ENCODE measurements around the gene RNF157.

The RNF157 gene

DNA sequence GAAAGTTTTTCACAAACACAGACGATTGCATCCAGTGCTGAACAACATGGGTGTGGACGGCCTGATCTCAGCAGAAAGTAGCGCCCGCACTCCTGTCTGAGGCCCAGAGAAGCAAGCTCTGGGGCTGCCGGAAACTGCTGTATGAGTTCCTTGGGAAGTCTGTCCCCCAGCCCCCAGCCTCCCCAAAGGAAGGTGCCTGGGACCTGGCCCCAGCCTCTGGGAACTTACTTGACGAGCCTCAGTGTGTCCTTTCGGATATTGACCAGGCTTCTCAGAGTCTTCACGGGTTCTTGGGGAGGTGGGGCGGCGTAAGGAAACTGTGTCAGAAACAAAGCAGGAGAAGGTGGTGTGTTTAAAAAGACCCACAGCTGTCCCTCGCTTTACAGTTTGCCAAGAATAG lies 66.8 kb downstream of the RNF157 start:
- TF ChIP-seq, protein P1, sequence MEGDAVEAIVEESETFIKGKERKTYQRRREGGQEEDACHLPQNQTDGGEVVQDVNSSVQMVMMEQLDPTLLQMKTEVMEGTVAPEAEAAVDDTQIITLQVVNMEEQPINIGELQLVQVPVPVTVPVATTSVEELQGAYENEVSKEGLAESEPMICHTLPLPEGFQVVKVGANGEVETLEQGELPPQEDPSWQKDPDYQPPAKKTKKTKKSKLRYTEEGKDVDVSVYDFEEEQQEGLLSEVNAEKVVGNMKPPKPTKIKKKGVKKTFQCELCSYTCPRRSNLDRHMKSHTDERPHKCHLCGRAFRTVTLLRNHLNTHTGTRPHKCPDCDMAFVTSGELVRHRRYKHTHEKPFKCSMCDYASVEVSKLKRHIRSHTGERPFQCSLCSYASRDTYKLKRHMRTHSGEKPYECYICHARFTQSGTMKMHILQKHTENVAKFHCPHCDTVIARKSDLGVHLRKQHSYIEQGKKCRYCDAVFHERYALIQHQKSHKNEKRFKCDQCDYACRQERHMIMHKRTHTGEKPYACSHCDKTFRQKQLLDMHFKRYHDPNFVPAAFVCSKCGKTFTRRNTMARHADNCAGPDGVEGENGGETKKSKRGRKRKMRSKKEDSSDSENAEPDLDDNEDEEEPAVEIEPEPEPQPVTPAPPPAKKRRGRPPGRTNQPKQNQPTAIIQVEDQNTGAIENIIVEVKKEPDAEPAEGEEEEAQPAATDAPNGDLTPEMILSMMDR (IDR thresholded peaks at IDR 0.05; ENCODE audit: poor library complexity, severe bottlenecking): no peak
- Histone ChIP-seq H3K9me3 (ENCODE audit: severe bottlenecking) (no peaks in the 10 kb centered on the region), H3K27ac (ENCODE audit: poor library complexity, severe bottlenecking) (no peak overlapping the region), H3K4me1 (ENCODE audit: insufficient read depth, poor library complexity, severe bottlenecking) (no peaks in the 10 kb centered on the region), H3K36me3 (ENCODE audit: low read depth) (no peaks in the 10 kb centered on the region), H3K27me3 (ENCODE audit: insufficient read depth, poor library complexity, severe bottlenecking) (no peaks in the 10 kb centered on the region), H3K4me3 (ENCODE audit: severe bottlenecking) (no peak overlapping the region)
- ATAC-seq (ENCODE audit: low read depth): no peak
- no peak for DNase-seq (ENCODE audit: low spot score)

DNA sequence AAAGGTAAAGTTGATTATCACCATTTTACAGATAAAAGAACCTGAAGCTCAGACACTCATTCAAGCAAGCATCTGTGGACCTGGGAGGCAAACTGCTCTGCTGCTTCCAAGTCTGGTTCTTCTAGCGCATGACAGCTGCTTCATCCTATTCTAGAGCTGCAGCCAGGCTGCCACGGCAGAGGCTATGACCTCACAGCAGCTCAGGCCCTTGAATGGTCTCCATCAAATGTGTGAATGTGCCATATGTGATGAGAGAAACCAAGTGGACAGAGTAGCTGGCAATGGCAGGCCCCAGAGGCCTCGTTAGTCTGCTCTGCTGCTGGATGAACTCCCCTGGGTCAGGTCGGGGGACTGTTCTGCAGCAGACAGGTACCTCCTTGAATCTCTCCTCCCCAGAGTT lies 68.6 kb downstream of the RNF157 start:
- H3K9me3 ChIP-seq (ENCODE audit: severe bottlenecking): no peaks in the 10 kb centered on the region
- H3K4me3 ChIP-seq (ENCODE audit: severe bottlenecking): no peak overlapping the region
- ATAC-seq (ENCODE audit: low read depth) (no peak), DNase-seq (ENCODE audit: low spot score) (no peak)
- H3K36me3 ChIP-seq (ENCODE audit: low read depth): no peaks in the 10 kb centered on the region
- no peaks in the 10 kb centered on the region for H3K4me1 ChIP-seq (ENCODE audit: insufficient read depth, poor library complexity, severe bottlenecking)
- no peaks in the 10 kb centered on the region for H3K27me3 ChIP-seq (ENCODE audit: insufficient read depth, poor library complexity, severe bottlenecking)
- no peak overlapping the region for H3K27ac ChIP-seq (ENCODE audit: poor library complexity, severe bottlenecking)
- TF ChIP-seq, protein P1 (IDR thresholded peaks at IDR 0.05; ENCODE audit: poor library complexity, severe bottlenecking): no peak

DNA sequence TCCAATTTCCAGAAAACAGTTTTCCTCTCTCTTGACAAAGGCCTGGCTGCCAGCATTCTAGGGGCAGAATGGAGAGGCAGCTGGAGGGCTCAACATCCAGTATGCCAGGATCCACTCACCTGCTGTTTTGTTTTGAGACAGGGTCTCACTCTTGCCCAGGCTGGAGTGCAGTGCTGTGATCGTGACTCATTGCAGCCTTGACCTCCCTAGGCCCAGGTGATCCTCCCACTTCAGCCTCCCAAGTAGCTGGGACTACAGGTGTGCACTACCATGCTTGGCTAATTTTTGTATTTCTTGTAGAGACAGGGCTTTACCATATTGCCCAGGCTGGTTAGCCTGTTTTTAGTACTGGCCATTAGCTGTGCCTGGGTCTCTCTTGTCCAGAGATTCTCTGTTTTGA lies 70.2 kb downstream of the RNF157 start:
- Histone ChIP-seq H3K4me3 (ENCODE audit: severe bottlenecking) (no peak overlapping the region), H3K4me1 (ENCODE audit: insufficient read depth, poor library complexity, severe bottlenecking) (no peaks in the 10 kb centered on the region), H3K9me3 (ENCODE audit: severe bottlenecking) (no peaks in the 10 kb centered on the region), H3K27ac (ENCODE audit: poor library complexity, severe bottlenecking) (no peak overlapping the region), H3K36me3 (ENCODE audit: low read depth) (no peaks in the 10 kb centered on the region), H3K27me3 (ENCODE audit: insufficient read depth, poor library complexity, severe bottlenecking) (no peaks in the 10 kb centered on the region)
- TF ChIP-seq, protein P1 (IDR thresholded peaks at IDR 0.05; ENCODE audit: poor library complexity, severe bottlenecking): no peak
- DNase-seq (ENCODE audit: low spot score) (no peak), ATAC-seq (ENCODE audit: low read depth) (no peak)

GRCh38 chr17:76166906-76167305 lies 73.4 kb downstream of the RNF157 start:
- no peaks in the 10 kb centered on the region for H3K9me3 ChIP-seq (ENCODE audit: severe bottlenecking)
- TF ChIP-seq, protein P1 (IDR thresholded peaks at IDR 0.05; ENCODE audit: poor library complexity, severe bottlenecking): no peak
- H3K4me3 ChIP-seq (ENCODE audit: severe bottlenecking): no peak overlapping the region
- H3K27me3 ChIP-seq (ENCODE audit: insufficient read depth, poor library complexity, severe bottlenecking): no peaks in the 10 kb centered on the region
- no peak overlapping the region for H3K27ac ChIP-seq (ENCODE audit: poor library complexity, severe bottlenecking)
- no peaks in the 10 kb centered on the region for H3K4me1 ChIP-seq (ENCODE audit: insufficient read depth, poor library complexity, severe bottlenecking)
- no peaks in the 10 kb centered on the region for H3K36me3 ChIP-seq (ENCODE audit: low read depth)
- DNase-seq (ENCODE audit: low spot score) (no peak), ATAC-seq (ENCODE audit: low read depth) (no peak)

GRCh38 chr17:76166168-76166567 lies 74.1 kb downstream of the RNF157 start:
- H3K27me3 ChIP-seq (ENCODE audit: insufficient read depth, poor library complexity, severe bottlenecking): no peaks in the 10 kb centered on the region
- ATAC-seq (ENCODE audit: low read depth) (no peak), DNase-seq (ENCODE audit: low spot score) (no peak)
- H3K4me1 ChIP-seq (ENCODE audit: insufficient read depth, poor library complexity, severe bottlenecking): no peaks in the 10 kb centered on the region
- H3K4me3 ChIP-seq (ENCODE audit: severe bottlenecking): no peak overlapping the region
- H3K27ac ChIP-seq (ENCODE audit: poor library complexity, severe bottlenecking): no peak overlapping the region
- TF ChIP-seq, protein P1 (IDR thresholded peaks at IDR 0.05; ENCODE audit: poor library complexity, severe bottlenecking): no peak
- no peaks in the 10 kb centered on the region for H3K9me3 ChIP-seq (ENCODE audit: severe bottlenecking)
- H3K36me3 ChIP-seq (ENCODE audit: low read depth): no peaks in the 10 kb centered on the region
